GM23338 (cell line): Measurements from ENCODE around the gene BIRC7. TPM values are rescaled to one million over a fixed set of nuclear protein-coding genes. Genes with fewer than 3 reads are reported as not detected.

Experiments
- ATAC-seq: fragments of 200-7000 bp; cut with Tn5 transposase; 3 replicates; pipeline ENCODE4 v1.9.1; 2020
- DNase-seq: peaks from one replicate; pipeline ENCODE4 v3.0.0-alpha.2; 2015; ENCODE audit warnings: low spot score
- H2AFZ ChIP-seq: fragments of 200-600 bp; sonication (generic); 2 replicates; pipeline ENCODE4 v1.8.0; 2016; ENCODE audit warnings: antibody characterized with exemption, mild to moderate bottlenecking, moderate library complexity
- H3F3A ChIP-seq: fragments of 200-600 bp; sonication (generic); replicated peaks from 2 replicates; pipeline ENCODE4 v1.8.0; 2017; ENCODE audit warnings: antibody characterized with exemption, mixed run types, low read depth
- H3K27ac ChIP-seq: fragments of 200-600 bp; sonication (generic); 2 replicates; pipeline ENCODE4 v1.6.1; 2016; ENCODE audit warnings: low read depth
- H3K27me3 ChIP-seq: fragments of 200-600 bp; sonication (generic); 2 replicates; pipeline ENCODE4 v1.8.0; 2016; ENCODE audit warnings: mild to moderate bottlenecking, mixed run types, moderate library complexity; ENCODE audit not compliant: insufficient read depth
- H3K36me3 ChIP-seq: fragments of 200-600 bp; sonication (generic); 2 replicates; pipeline ENCODE4 v1.8.0; 2016; ENCODE audit warnings: mild to moderate bottlenecking; ENCODE audit not compliant: insufficient read depth
- H3K4me1 ChIP-seq: fragments of 200-600 bp; sonication (generic); 2 replicates; pipeline ENCODE4 v1.8.0; 2016; ENCODE audit warnings: mild to moderate bottlenecking, moderate library complexity; ENCODE audit not compliant: insufficient read depth
- H3K4me2 ChIP-seq: fragments of 200-600 bp; sonication (generic); 2 replicates; pipeline ENCODE4 v1.7.1; 2017; ENCODE audit warnings: mixed run types
- H3K4me3 ChIP-seq: fragments of 200-600 bp; sonication (generic); 2 replicates; pipeline ENCODE4 v1.6.1; 2016; ENCODE audit warnings: mixed run types
- H3K79me2 ChIP-seq: fragments of 200-600 bp; sonication (generic); replicated peaks from 2 replicates; pipeline ENCODE4 v1.8.0; 2017; ENCODE audit warnings: mild to moderate bottlenecking; ENCODE audit not compliant: insufficient read depth
- H3K9me2 ChIP-seq: fragments of 200-600 bp; sonication (generic); 2 replicates; pipeline ENCODE4 v1.8.0; 2017; ENCODE audit not compliant: insufficient read depth
- H4K20me1 ChIP-seq: fragments of 200-600 bp; sonication (generic); replicated peaks from 2 replicates; pipeline ENCODE4 v1.8.0; 2017; ENCODE audit warnings: mild to moderate bottlenecking; ENCODE audit not compliant: insufficient read depth
- H3K27ac Mint-ChIP-seq: 2 replicates; pipeline ENCODE4 v1.8.0; 2020; ENCODE audit warnings: inconsistent platforms, mild to moderate bottlenecking, moderate library complexity, mixed read lengths
- H3K27me3 Mint-ChIP-seq: 3 replicates; pipeline ENCODE4 v1.8.0; 2022; ENCODE audit warnings: low read depth, mild to moderate bottlenecking, moderate library complexity, mixed read lengths, inconsistent platforms; ENCODE audit not compliant: insufficient read depth, poor library complexity
- H3K36me3 Mint-ChIP-seq: 3 replicates; pipeline ENCODE4 v1.8.0; 2021; ENCODE audit warnings: low read depth, mild to moderate bottlenecking, inconsistent platforms, moderate library complexity, mixed read lengths
- H3K4me1 Mint-ChIP-seq: 3 replicates; pipeline ENCODE4 v1.8.0; 2020; ENCODE audit warnings: mild to moderate bottlenecking, inconsistent platforms, mixed read lengths
- H3K4me3 Mint-ChIP-seq: 3 replicates; pipeline ENCODE4 v1.8.0; 2021; ENCODE audit warnings: moderate library complexity, mild to moderate bottlenecking, inconsistent platforms, mixed read lengths
- H3K9me3 Mint-ChIP-seq: 3 replicates; pipeline ENCODE4 v1.8.0; 2020; ENCODE audit warnings: moderate library complexity, mild to moderate bottlenecking, inconsistent platforms, mixed read lengths
- CTCF ChIP-seq, 2 experiments: fragments of 200-600 bp in 1 of 2; sonication (generic) in 1 of 2; conservative IDR thresholded peaks; 2 replicates each; pipeline versions ENCODE4 v1.5.1 to v1.6.1; 2016 to 2017; ENCODE audit warnings: antibody characterized with exemption in 2 of 2, low read depth in 2 of 2, mild to moderate bottlenecking in 2 of 2, moderate library complexity in 1 of 2
- EZH2phosphoT487 ChIP-seq: fragments of 200-600 bp; sonication (generic); IDR thresholded peaks from one replicate; pipeline ENCODE4 v1.8.1; 2018; ENCODE audit warnings: antibody characterized with exemption; ENCODE audit not compliant: unreplicated experiment
- JUNB ChIP-seq: IDR thresholded peaks from one replicate; pipeline ENCODE4 v1.6.1; 2016; ENCODE audit warnings: antibody characterized with exemption; ENCODE audit not compliant: unreplicated experiment
- POLR2AphosphoS5 ChIP-seq: IDR thresholded peaks from 2 replicates; pipeline ENCODE4 v1.6.1; 2016; ENCODE audit warnings: antibody characterized with exemption, low read depth
- ZNF114 ChIP-seq: fragments of 250-450 bp; sonication (Bioruptor Pico); IDR thresholded peaks from 2 replicates; pipeline ENCODE4 v1.5.0; 2020; ENCODE audit warnings: mild to moderate bottlenecking, moderate library complexity
- ZNF331 ChIP-seq: fragments of 250-450 bp; sonication (Bioruptor Pico); IDR thresholded peaks from 2 replicates; pipeline ENCODE4 v1.5.0; 2020; ENCODE audit warnings: low read depth, mild to moderate bottlenecking, moderate library complexity
- polyA plus RNA-seq: library from polyadenylated mRNA; unstranded; fragments of >200 nt; fragmentation: Nextera tagmentation; extraction: Ambion mirVana; gene quantifications from 2 replicates; pipeline ENCODE4 v1.2.1, GENCODE V29; 2016
- total RNA-seq: library from RNA; depleted of rRNA; stranded (reverse); fragments of >200 nt; shearing (Covaris generic); gene quantifications from 2 replicates; pipeline ENCODE4 v1.2.3, GENCODE V29; 2014
- TF ChIP-seq, protein P1 (sequence below): IDR thresholded peaks from 2 replicates; pipeline ENCODE4 v1.6.1; 2016; ENCODE audit warnings: antibody characterized with exemption
- TF ChIP-seq, protein P2 (sequence below): IDR thresholded peaks from one replicate; pipeline ENCODE4 v1.6.1; 2018; ENCODE audit warnings: antibody characterized with exemption; ENCODE audit not compliant: unreplicated experiment

BIRC7 gene
- total and polyA plus RNA-seq, 2 experiments from 2014 or later = 0.16 to 0.24 TPM

DNA sequence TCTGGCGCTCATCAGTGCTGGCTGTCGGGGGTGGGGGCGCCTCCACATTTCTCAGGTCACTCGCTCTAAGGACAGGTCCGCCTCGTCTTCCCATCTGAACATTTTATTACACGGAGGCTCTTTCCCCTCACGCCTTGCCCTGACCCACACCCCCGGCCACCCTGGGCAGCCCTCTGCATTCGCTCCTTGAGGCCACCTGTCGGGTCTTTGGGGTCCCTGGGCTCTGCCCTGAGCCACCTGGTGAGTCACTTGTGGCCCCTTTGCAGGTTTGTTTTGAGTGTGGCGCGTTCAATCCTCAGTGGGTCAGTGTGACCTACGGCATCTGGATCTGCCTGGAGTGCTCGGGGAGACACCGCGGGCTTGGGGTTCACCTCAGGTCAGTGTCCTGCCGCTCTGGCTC is 40.1 kb downstream of the BIRC7 start (continued):
- TF ChIP-seq CTCF (conservative IDR thresholded peaks at IDR 0.05; ENCODE audit: low read depth in 2 of 2) = no peak
- TF ChIP-seq JUNB = no peak
- TF ChIP-seq EZH2phosphoT487 = no peak
- TF ChIP-seq, protein P1, sequence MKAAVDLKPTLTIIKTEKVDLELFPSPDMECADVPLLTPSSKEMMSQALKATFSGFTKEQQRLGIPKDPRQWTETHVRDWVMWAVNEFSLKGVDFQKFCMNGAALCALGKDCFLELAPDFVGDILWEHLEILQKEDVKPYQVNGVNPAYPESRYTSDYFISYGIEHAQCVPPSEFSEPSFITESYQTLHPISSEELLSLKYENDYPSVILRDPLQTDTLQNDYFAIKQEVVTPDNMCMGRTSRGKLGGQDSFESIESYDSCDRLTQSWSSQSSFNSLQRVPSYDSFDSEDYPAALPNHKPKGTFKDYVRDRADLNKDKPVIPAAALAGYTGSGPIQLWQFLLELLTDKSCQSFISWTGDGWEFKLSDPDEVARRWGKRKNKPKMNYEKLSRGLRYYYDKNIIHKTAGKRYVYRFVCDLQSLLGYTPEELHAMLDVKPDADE = no peak
- TF ChIP-seq ZNF331 (CRISPR knock-in tag) = no peak
- no peak for TF ChIP-seq ZNF114
- no peak for TF ChIP-seq POLR2AphosphoS5

GRCh38 chr20:63276956-63277355 is 41.3 kb downstream of the BIRC7 start:
- Histone ChIP-seq H3K9me2 (no peaks in the 10 kb centered on the region), H3K4me3 (no peak overlapping the region), H2AFZ (no peak overlapping the region), H3K36me3 (peaks cover 9% of the 10 kb centered on the region; the same call in 1 of the 2 replicates), H3K4me2 (no peak overlapping the region), H3K27me3 (no peaks in the 10 kb centered on the region), H3F3A (0 out of 2 replicates have a peak, but pooled peaks cover 3% of the 10 kb centered on the region), H4K20me1 (peaks cover 25% of the 10 kb centered on the region), H3K4me1 (peaks cover 3% of the 10 kb centered on the region; the same call in 1 of the 2 replicates), H3K27ac (no peak overlapping the region), H3K79me2 (peaks cover 42% of the 10 kb centered on the region)
- Mint-ChIP-seq H3K9me3 (no peaks in the 10 kb centered on the region), H3K4me3 (no peak overlapping the region), H3K27ac (no peak overlapping the region), H3K27me3 (peaks cover 11% of the 10 kb centered on the region), H3K36me3 (peaks cover 32% of the 10 kb centered on the region), H3K4me1 (peaks cover 6% of the 10 kb centered on the region)
- DNase-seq (no peak), ATAC-seq (no peak)
- no peak for TF ChIP-seq POLR2AphosphoS5
- TF ChIP-seq, protein P2, sequence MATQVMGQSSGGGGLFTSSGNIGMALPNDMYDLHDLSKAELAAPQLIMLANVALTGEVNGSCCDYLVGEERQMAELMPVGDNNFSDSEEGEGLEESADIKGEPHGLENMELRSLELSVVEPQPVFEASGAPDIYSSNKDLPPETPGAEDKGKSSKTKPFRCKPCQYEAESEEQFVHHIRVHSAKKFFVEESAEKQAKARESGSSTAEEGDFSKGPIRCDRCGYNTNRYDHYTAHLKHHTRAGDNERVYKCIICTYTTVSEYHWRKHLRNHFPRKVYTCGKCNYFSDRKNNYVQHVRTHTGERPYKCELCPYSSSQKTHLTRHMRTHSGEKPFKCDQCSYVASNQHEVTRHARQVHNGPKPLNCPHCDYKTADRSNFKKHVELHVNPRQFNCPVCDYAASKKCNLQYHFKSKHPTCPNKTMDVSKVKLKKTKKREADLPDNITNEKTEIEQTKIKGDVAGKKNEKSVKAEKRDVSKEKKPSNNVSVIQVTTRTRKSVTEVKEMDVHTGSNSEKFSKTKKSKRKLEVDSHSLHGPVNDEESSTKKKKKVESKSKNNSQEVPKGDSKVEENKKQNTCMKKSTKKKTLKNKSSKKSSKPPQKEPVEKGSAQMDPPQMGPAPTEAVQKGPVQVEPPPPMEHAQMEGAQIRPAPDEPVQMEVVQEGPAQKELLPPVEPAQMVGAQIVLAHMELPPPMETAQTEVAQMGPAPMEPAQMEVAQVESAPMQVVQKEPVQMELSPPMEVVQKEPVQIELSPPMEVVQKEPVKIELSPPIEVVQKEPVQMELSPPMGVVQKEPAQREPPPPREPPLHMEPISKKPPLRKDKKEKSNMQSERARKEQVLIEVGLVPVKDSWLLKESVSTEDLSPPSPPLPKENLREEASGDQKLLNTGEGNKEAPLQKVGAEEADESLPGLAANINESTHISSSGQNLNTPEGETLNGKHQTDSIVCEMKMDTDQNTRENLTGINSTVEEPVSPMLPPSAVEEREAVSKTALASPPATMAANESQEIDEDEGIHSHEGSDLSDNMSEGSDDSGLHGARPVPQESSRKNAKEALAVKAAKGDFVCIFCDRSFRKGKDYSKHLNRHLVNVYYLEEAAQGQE = no peak
